Measurements from ENCODE around the gene LRRC57. TPM values are rescaled to one million over a fixed set of nuclear protein-coding genes. Genes with fewer than 3 reads are reported as not detected.

The LRRC57 gene
- total and polyA plus RNA-seq, 2 experiments from 2014 or later, result 14.4 to 15.1 TPM

DNA sequence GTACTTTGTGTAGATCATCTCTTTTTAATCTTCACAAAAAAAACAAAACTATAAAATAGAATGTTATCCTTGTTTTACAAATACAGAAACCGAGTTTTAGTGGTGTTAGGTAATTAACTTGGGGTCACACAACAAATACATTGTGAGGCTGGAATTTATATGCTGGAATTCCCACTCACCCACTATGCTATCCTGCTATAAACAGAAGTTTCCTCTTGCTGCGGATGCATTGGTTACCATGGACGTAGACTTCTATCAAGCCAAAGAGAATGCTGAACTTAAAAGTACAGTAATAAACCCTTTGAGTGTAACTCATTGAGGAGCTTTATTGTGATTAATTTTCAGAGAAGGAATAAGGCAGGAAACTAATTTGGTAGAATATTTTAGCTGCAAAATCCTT lies 44.0 kb downstream of the LRRC57 start:
- no peak overlapping the region for H3K9ac ChIP-seq
- no peak overlapping the region for H3K4me3 ChIP-seq
- peaks cover 100% of the 10 kb centered on the region for H3K79me2 ChIP-seq (ENCODE audit: insufficient read depth)
- peaks cover 19% of the 10 kb centered on the region for H3K4me1 ChIP-seq (ENCODE audit: insufficient read depth)
- peaks cover 6% of the 10 kb centered on the region; the same call in 1 of the 2 replicates for H3F3A ChIP-seq (ENCODE audit: insufficient read depth)
- H2AFZ ChIP-seq, result no peak overlapping the region
- H3K9me2 ChIP-seq (ENCODE audit: insufficient read depth), result no peaks in the 10 kb centered on the region
- H3K27ac ChIP-seq, result no peak overlapping the region
- no peaks in the 10 kb centered on the region for H3K9me3 ChIP-seq (ENCODE audit: low read depth)
- WGBS, 2 experiments (ENCODE audit: low coverage in 1 of 2, low lambda C conversion rate in 2 of 2, missing lambda C conversion rate in 2 of 2), result 79 to 84% methylated on average over 3 of the region's 3 CpGs
- no peak for DNase-seq
- in situ Hi-C loops (cut with MboI), result no loop called here
- peaks cover 5% of the 10 kb centered on the region; the same call in 1 of the 2 replicates for H3K36me3 ChIP-seq (ENCODE audit: low read depth)
- no peak for TF ChIP-seq EZH2 (IDR thresholded peaks at IDR 0.05; ENCODE audit: insufficient read depth, poor library complexity, severe bottlenecking)
- TF ChIP-seq EZH2phosphoT487 (IDR thresholded peaks at IDR 0.05; ENCODE audit: insufficient read depth, low read depth), result no peak
- no peaks in the 10 kb centered on the region for H4K20me1 ChIP-seq (ENCODE audit: insufficient read depth)
- no peak overlapping the region for H3K4me2 ChIP-seq (ENCODE audit: unreplicated experiment)
- no peaks in the 10 kb centered on the region for H3K27me3 ChIP-seq (replicated peaks; ENCODE audit: insufficient read depth)

- DNase-seq, result no peak
- no peak for TF ChIP-seq EZH2 (IDR thresholded peaks at IDR 0.05; ENCODE audit: insufficient read depth, poor library complexity, severe bottlenecking)
- TF ChIP-seq EZH2phosphoT487 (IDR thresholded peaks at IDR 0.05; ENCODE audit: insufficient read depth, low read depth), result no peak
- Histone ChIP-seq H3K4me1 (ENCODE audit: insufficient read depth) (peaks cover 27% of the 10 kb centered on the region), H3K27ac (no peak overlapping the region), H3K79me2 (ENCODE audit: insufficient read depth) (peaks cover 98% of the 10 kb centered on the region), H3K4me2 (ENCODE audit: unreplicated experiment) (no peak overlapping the region), H3K4me3 (no peak overlapping the region), H3K9me2 (ENCODE audit: insufficient read depth) (no peaks in the 10 kb centered on the region), H4K20me1 (ENCODE audit: insufficient read depth) (no peaks in the 10 kb centered on the region), H2AFZ (no peak overlapping the region), H3F3A (ENCODE audit: insufficient read depth) (peaks cover 8% of the 10 kb centered on the region; the same call in 1 of the 2 replicates), H3K9me3 (ENCODE audit: low read depth) (no peaks in the 10 kb centered on the region), H3K9ac (no peak overlapping the region), H3K36me3 (ENCODE audit: low read depth) (peaks cover 5% of the 10 kb centered on the region; the same call in 1 of the 2 replicates), H3K27me3 (replicated peaks; ENCODE audit: insufficient read depth) (no peaks in the 10 kb centered on the region)
- 76 to 88% methylated on average over 1 of the region's 1 CpG for WGBS, 2 experiments (ENCODE audit: low coverage in 1 of 2, low lambda C conversion rate in 2 of 2, missing lambda C conversion rate in 2 of 2)
- in situ Hi-C loops (cut with MboI), result no loop called here
These were observed 44.8 kb downstream of the LRRC57 start for GRCh38 chr15:42503825-42504224.

- no peak for DNase-seq
- peaks cover 12% of the 10 kb centered on the region; the same call in 1 of the 2 replicates for H3F3A ChIP-seq (ENCODE audit: insufficient read depth)
- in situ Hi-C loops (cut with MboI), result no loop called here
- no peaks in the 10 kb centered on the region for H3K9me2 ChIP-seq (ENCODE audit: insufficient read depth)
- H3K36me3 ChIP-seq (ENCODE audit: low read depth), result peaks cover 5% of the 10 kb centered on the region; the same call in 1 of the 2 replicates
- no peaks in the 10 kb centered on the region for H4K20me1 ChIP-seq (ENCODE audit: insufficient read depth)
- H3K4me1 ChIP-seq (ENCODE audit: insufficient read depth), result peaks cover 22% of the 10 kb centered on the region
- H3K9me3 ChIP-seq (ENCODE audit: low read depth), result no peaks in the 10 kb centered on the region
- no peak overlapping the region for H3K4me2 ChIP-seq (ENCODE audit: unreplicated experiment)
- no peak for TF ChIP-seq EZH2 (IDR thresholded peaks at IDR 0.05; ENCODE audit: insufficient read depth, poor library complexity, severe bottlenecking)
- no peak for TF ChIP-seq EZH2phosphoT487 (IDR thresholded peaks at IDR 0.05; ENCODE audit: insufficient read depth, low read depth)
- no peak overlapping the region for H3K4me3 ChIP-seq
- H3K27ac ChIP-seq, result no peak overlapping the region
- H2AFZ ChIP-seq, result no peak overlapping the region
- no peak overlapping the region for H3K9ac ChIP-seq
- peaks cover 98% of the 10 kb centered on the region for H3K79me2 ChIP-seq (ENCODE audit: insufficient read depth)
- 90% methylated on average over 4 of the region's 4 CpGs for WGBS, 2 experiments (ENCODE audit: low coverage in 1 of 2, low lambda C conversion rate in 2 of 2, missing lambda C conversion rate in 2 of 2)
- no peaks in the 10 kb centered on the region for H3K27me3 ChIP-seq (replicated peaks; ENCODE audit: insufficient read depth)
These were observed 46.1 kb downstream of the LRRC57 start for GRCh38 chr15:42502477-42502876.

DNA sequence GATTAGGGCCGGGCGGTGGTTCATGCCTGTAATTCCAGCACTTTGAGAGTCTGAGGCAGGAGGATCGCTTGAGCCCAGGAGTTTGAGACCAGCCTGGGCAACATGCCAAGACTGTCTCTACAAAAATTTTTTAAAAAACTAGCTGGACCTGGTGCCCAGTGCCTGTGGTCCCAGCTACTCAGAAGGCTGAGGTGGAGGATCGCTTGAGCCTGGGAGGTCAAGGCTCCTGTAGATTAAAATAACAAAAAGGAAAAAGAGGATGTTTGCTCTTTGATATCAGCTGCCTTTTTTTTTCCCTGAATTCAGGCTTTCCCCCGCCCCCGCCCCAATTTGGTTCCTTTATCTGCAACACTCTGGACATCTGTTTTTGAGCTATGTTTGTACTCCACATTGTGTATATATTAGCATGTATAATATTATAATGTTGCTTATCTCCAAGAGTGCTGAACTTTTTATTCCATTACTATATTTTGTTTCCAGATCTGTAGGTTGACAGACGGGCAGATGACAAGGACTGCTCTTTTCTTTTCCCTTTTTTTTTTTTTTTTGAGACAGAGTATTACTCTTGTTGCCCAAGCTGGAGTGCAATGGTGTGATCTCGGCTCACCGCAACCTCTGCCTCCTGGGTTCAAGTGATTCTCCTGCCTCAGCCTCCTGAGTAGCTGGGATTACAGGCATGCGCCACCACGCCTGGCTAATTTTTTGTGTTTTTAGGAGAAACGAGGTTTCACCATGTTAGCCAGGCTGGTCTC lies 48.6 kb downstream of the LRRC57 start:
- Histone ChIP-seq H3K4me1 (ENCODE audit: insufficient read depth) (peaks cover 21% of the 10 kb centered on the region), H3K27me3 (replicated peaks; ENCODE audit: insufficient read depth) (no peaks in the 10 kb centered on the region), H2AFZ (no peak overlapping the region), H3K4me2 (ENCODE audit: unreplicated experiment) (peak overlapping the region; percentile 20), H4K20me1 (ENCODE audit: insufficient read depth) (no peaks in the 10 kb centered on the region), H3K27ac (peak overlapping the region; percentile 47), H3K9me3 (ENCODE audit: low read depth) (no peaks in the 10 kb centered on the region), H3K4me3 (no peak overlapping the region), H3K9ac (no peak overlapping the region), H3K9me2 (ENCODE audit: insufficient read depth) (no peaks in the 10 kb centered on the region), H3K36me3 (ENCODE audit: low read depth) (peaks cover 5% of the 10 kb centered on the region; the same call in 1 of the 2 replicates), H3K79me2 (ENCODE audit: insufficient read depth) (peaks cover 93% of the 10 kb centered on the region), H3F3A (ENCODE audit: insufficient read depth) (peaks cover 20% of the 10 kb centered on the region; the same call in 1 of the 2 replicates)
- no peak for DNase-seq
- 83 to 89% methylated on average over 12 of the region's 12 CpGs for WGBS, 2 experiments (ENCODE audit: low coverage in 1 of 2, low lambda C conversion rate in 2 of 2, missing lambda C conversion rate in 2 of 2)
- in situ Hi-C loops (cut with MboI), result no loop called here
- TF ChIP-seq EZH2phosphoT487 (IDR thresholded peaks at IDR 0.05; ENCODE audit: insufficient read depth, low read depth) (no peak), EZH2 (IDR thresholded peaks at IDR 0.05; ENCODE audit: insufficient read depth, poor library complexity, severe bottlenecking) (no peak)

All from GM23248 (cell line).